HG03342 (cell line): Measurements from ENCODE around the gene TNFSF10.

ENCODE experiments used
- ATAC-seq: cut with Tn5 transposase; IDR thresholded peaks from one replicate; pipeline ENCODE4 v1.9.1; 2021; ENCODE audit warnings: mild to moderate bottlenecking, moderate library complexity; ENCODE audit not compliant: unreplicated experiment

Gene TNFSF10

GRCh38 chr3:172461530-172462138 lies 61.6 kb downstream of the TNFSF10 start:
- peak; percentile 67 for ATAC-seq

GRCh38 chr3:172456404-172456803 lies 66.8 kb downstream of the TNFSF10 start:
- no peak for ATAC-seq
